Effector memory CD4-positive, alpha-beta T cell (primary cell): ENCODE measurements around the gene LMAN2.
"Not testable (repeated sequence)": the region's sequence is repeated elsewhere in the genome, so short reads cannot be mapped to it uniquely, and the experiment has no call there.

Experiments
- DNase-seq, 3 donors: peaks; one replicate each; pipeline ENCODE4 v3.0.0-alpha.2; 2020
- H3K27ac ChIP-seq: 2 replicates; pipeline ENCODE4 v1.7.0; 2013; ENCODE audit warnings: mild to moderate bottlenecking, low read length, moderate library complexity; ENCODE audit not compliant: insufficient read depth, poor library complexity, severe bottlenecking
- H3K27me3 ChIP-seq: replicated peaks from 2 replicates; pipeline ENCODE4 v1.7.0; 2013; ENCODE audit warnings: mild to moderate bottlenecking, low read length; ENCODE audit not compliant: insufficient read depth, control insufficient read depth, poor library complexity, severe bottlenecking
- H3K36me3 ChIP-seq: 2 replicates; pipeline ENCODE4 v1.7.0; 2013; ENCODE audit warnings: mild to moderate bottlenecking, low read length, moderate library complexity; ENCODE audit not compliant: control insufficient read depth, insufficient read depth
- H3K4me1 ChIP-seq: 2 replicates; pipeline ENCODE4 v1.7.0; 2013; ENCODE audit warnings: low read length, mild to moderate bottlenecking; ENCODE audit not compliant: control insufficient read depth, insufficient read depth, poor library complexity, severe bottlenecking
- H3K4me3 ChIP-seq: 2 replicates; pipeline ENCODE4 v1.7.0; 2013; ENCODE audit warnings: low read length, low read depth, mild to moderate bottlenecking; ENCODE audit not compliant: insufficient read depth, poor library complexity, severe bottlenecking
- H3K9me3 ChIP-seq: 2 replicates; pipeline ENCODE4 v1.7.0; 2013; ENCODE audit warnings: mild to moderate bottlenecking, low read length, moderate library complexity; ENCODE audit not compliant: control insufficient read depth

Gene LMAN2

GRCh38 chr5:177349362-177349647, 2.2 kb downstream of the LMAN2 start:
- no peak overlapping the region for H3K4me3 ChIP-seq
- no peaks in the 10 kb centered on the region for H3K9me3 ChIP-seq
- H3K4me1 ChIP-seq = peaks cover 22% of the 10 kb centered on the region
- H3K27ac ChIP-seq = no peak overlapping the region
- DNase-seq = no peak
- peaks cover 21% of the 10 kb centered on the region for H3K36me3 ChIP-seq
- no peaks in the 10 kb centered on the region for H3K27me3 ChIP-seq

- H3K9me3 ChIP-seq = no peaks in the 10 kb centered on the region
- no peak overlapping the region for H3K27ac ChIP-seq
- H3K36me3 ChIP-seq = peaks cover 21% of the 10 kb centered on the region
- H3K4me3 ChIP-seq = no peak overlapping the region
- H3K4me1 ChIP-seq = peaks cover 22% of the 10 kb centered on the region
- no peak for DNase-seq
- H3K27me3 ChIP-seq = no peaks in the 10 kb centered on the region
These were observed 3.8 kb downstream of the LMAN2 start for GRCh38 chr5:177347699-177348098.

- Histone ChIP-seq H3K4me1 (peaks cover 17% of the 10 kb centered on the region), H3K27ac (no peak overlapping the region), H3K4me3 (no peak overlapping the region), H3K9me3 (no peaks in the 10 kb centered on the region), H3K27me3 (no peaks in the 10 kb centered on the region), H3K36me3 (peaks cover 21% of the 10 kb centered on the region)
- DNase-seq = no peak
These were observed 4.6 kb downstream of the LMAN2 start for GRCh38 chr5:177346820-177347219.

GRCh38 chr5:177344891-177345290, 6.6 kb downstream of the LMAN2 start:
- DNase-seq = no peak
- Histone ChIP-seq H3K4me3 (no peak overlapping the region), H3K27me3 (no peaks in the 10 kb centered on the region), H3K36me3 (peaks cover 25% of the 10 kb centered on the region), H3K9me3 (no peaks in the 10 kb centered on the region), H3K27ac (no peak overlapping the region), H3K4me1 (peaks cover 3% of the 10 kb centered on the region)

GRCh38 chr5:177343777-177344176, 7.7 kb downstream of the LMAN2 start:
- Histone ChIP-seq H3K9me3 (no peaks in the 10 kb centered on the region), H3K36me3 (peaks cover 30% of the 10 kb centered on the region), H3K27me3 (no peaks in the 10 kb centered on the region), H3K27ac (no peak overlapping the region), H3K4me3 (no peak overlapping the region), H3K4me1 (no peaks in the 10 kb centered on the region)
- DNase-seq = no peak

- not testable (repeated sequence) for H3K27ac ChIP-seq, DNase-seq, H3K27me3 ChIP-seq, H3K9me3 ChIP-seq, H3K4me1 ChIP-seq, H3K4me3 ChIP-seq
- peaks cover 37% of the 10 kb centered on the region for H3K36me3 ChIP-seq
These were observed 8.5 kb downstream of the LMAN2 start for GRCh38 chr5:177343000-177343399.

- DNase-seq = no peak
- no peak overlapping the region for H3K27ac ChIP-seq
These were observed 12.3 kb downstream of the LMAN2 start for GRCh38 chr5:177339107-177339638.

GRCh38 chr5:177338251-177339106, 13.0 kb downstream of the LMAN2 start:
- Histone ChIP-seq H3K27ac (no peak overlapping the region), H3K4me3 (no peak overlapping the region), H3K36me3 (peaks cover 71% of the 10 kb centered on the region)

More at GRCh38 chr5:177339107-177339638, 12.3 kb downstream of the LMAN2 start:
- H3K36me3 ChIP-seq = peaks cover 64% of the 10 kb centered on the region
- H3K9me3 ChIP-seq = no peaks in the 10 kb centered on the region
- H3K4me3 ChIP-seq = no peak overlapping the region
- no peaks in the 10 kb centered on the region for H3K27me3 ChIP-seq
- no peaks in the 10 kb centered on the region for H3K4me1 ChIP-seq

GRCh38 chr5:177336603-177337494, 14.6 kb downstream of the LMAN2 start:
- Histone ChIP-seq H3K9me3 (no peaks in the 10 kb centered on the region), H3K27ac (no peak overlapping the region), H3K4me1 (no peaks in the 10 kb centered on the region), H3K4me3 (no peak overlapping the region), H3K36me3 (peaks cover 87% of the 10 kb centered on the region), H3K27me3 (no peaks in the 10 kb centered on the region)
- DNase-seq = no peak

More at GRCh38 chr5:177338251-177339106, 13.0 kb downstream of the LMAN2 start:
- Histone ChIP-seq H3K9me3 (no peaks in the 10 kb centered on the region), H3K27me3 (no peaks in the 10 kb centered on the region), H3K4me1 (no peaks in the 10 kb centered on the region)
- DNase-seq = no peak

GRCh38 chr5:177336112-177336511, 15.4 kb downstream of the LMAN2 start:
- Histone ChIP-seq H3K27me3 (no peaks in the 10 kb centered on the region), H3K36me3 (peaks cover 89% of the 10 kb centered on the region), H3K9me3 (no peaks in the 10 kb centered on the region), H3K4me3 (no peak overlapping the region), H3K4me1 (no peaks in the 10 kb centered on the region), H3K27ac (no peak overlapping the region)
- no peak for DNase-seq
